HL-60 (cell line): ENCODE results near the gene HBA2.

Experiments
- DNase-seq, 2 experiments: peaks; one replicate each; pipeline ENCODE4 v3.0.0-alpha.2; 2010 to 2020; ENCODE audit warnings: low read depth in 1 of 2, low spot score in 1 of 2
- H3K27ac ChIP-seq: fragments of 250-450 bp; sonication (Bioruptor Pico); replicated peaks from 2 replicates; pipeline ENCODE4 v1.5.1; 2020; ENCODE audit warnings: mild to moderate bottlenecking, moderate library complexity
- H3K27me3 ChIP-seq: fragments of 250-450 bp; sonication (Bioruptor Pico); 2 replicates; pipeline ENCODE4 v1.5.1; 2021; ENCODE audit warnings: mild to moderate bottlenecking, moderate library complexity; ENCODE audit not compliant: insufficient read depth, poor library complexity, severe bottlenecking
- H3K4me3 ChIP-seq: replicated peaks from 2 replicates; pipeline ENCODE4 v1.5.1; 2011; ENCODE audit warnings: mild to moderate bottlenecking, control low read depth, low read length; ENCODE audit not compliant: insufficient read depth
- CTCF ChIP-seq: IDR thresholded peaks from one replicate; pipeline ENCODE4 v1.5.1; 2011; ENCODE audit warnings: low read length, control low read depth, inconsistent platforms; ENCODE audit not compliant: insufficient read depth
- GABPA ChIP-seq: IDR thresholded peaks from 2 replicates; pipeline ENCODE4 v1.6.1; 2012; ENCODE audit warnings: low read depth
- POLR2AphosphoS5 ChIP-seq: IDR thresholded peaks from 2 replicates; pipeline ENCODE4 v1.6.1; 2012; ENCODE audit warnings: low read depth
- REST ChIP-seq: IDR thresholded peaks from 2 replicates; pipeline ENCODE4 v1.6.1; 2012; ENCODE audit warnings: low read depth; ENCODE audit not compliant: insufficient replicate concordance
- SPI1 ChIP-seq: IDR thresholded peaks from 2 replicates; pipeline ENCODE4 v1.6.1; 2012; ENCODE audit warnings: low read depth, mild to moderate bottlenecking, borderline replicate concordance

The HBA2 gene

GRCh38 chr16:164827-165538, 7.7 kb upstream of the HBA2 start:
- DNase-seq: no peak
- H3K27me3 ChIP-seq: peaks cover 47% of the 10 kb centered on the region
- H3K27ac ChIP-seq: no peak overlapping the region
- TF ChIP-seq GABPA (no peak), SPI1 (no peak), POLR2AphosphoS5 (no peak), CTCF (no peak)
- H3K4me3 ChIP-seq: peak overlapping the region; percentile 18; the same call in 1 of the 2 replicates

- TF ChIP-seq REST (no peak), POLR2AphosphoS5 (no peak), GABPA (no peak)
- no peak for DNase-seq
- Histone ChIP-seq H3K27me3 (peaks cover 54% of the 10 kb centered on the region), H3K4me3 (peak within 1 kb of the TSS; percentile 18; the same call in 1 of the 2 replicates), H3K27ac (no peak within 1 kb of the TSS)
These were observed 6.9 kb upstream of the HBA2 start, which contains the start of gene HBM for GRCh38 chr16:165539-166374. Gene HBM (plus strand): TSS chr16:165978. CDS start chr16:165998, 20 bp downstream.

DNA sequence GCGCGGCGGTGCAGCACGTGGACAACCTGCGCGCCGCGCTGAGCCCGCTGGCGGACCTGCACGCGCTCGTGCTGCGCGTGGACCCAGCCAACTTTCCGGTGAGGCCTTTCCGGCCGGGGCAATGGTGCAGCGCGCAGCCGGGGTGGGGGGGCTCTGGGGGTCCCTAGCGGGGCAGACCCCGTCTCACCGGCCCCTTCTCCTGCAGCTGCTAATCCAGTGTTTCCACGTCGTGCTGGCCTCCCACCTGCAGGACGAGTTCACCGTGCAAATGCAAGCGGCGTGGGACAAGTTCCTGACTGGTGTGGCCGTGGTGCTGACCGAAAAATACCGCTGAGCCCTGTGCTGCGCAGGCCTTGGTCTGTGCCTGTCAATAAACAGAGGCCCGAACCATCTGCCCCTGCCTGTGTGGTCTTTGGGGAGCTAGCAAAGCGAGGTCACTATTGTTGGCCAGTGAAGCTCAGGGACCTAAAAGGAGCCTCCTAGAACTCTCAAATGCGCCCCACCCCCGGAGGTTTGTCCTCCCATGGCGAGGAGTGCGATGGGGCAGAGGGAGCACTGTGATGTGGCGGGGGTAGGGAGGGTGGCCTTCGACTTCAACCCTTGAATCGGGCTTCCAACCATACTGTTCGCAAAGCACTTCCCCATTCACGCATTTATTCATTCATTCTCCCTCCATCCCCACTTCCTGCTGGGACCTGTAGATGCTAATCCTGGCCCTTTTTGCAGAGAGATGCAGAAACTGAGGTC, 6.1 kb upstream of the HBA2 start:
- no peak for DNase-seq
- Histone ChIP-seq H3K27ac (no peak overlapping the region), H3K27me3 (peaks cover 56% of the 10 kb centered on the region), H3K4me3 (no peak overlapping the region)
- TF ChIP-seq REST: no peak
- TF ChIP-seq POLR2AphosphoS5: no peak
- no peak for TF ChIP-seq CTCF
- TF ChIP-seq SPI1: peak; percentile 57; the same call in 1 of the 2 replicates
- TF ChIP-seq GABPA: no peak

DNA sequence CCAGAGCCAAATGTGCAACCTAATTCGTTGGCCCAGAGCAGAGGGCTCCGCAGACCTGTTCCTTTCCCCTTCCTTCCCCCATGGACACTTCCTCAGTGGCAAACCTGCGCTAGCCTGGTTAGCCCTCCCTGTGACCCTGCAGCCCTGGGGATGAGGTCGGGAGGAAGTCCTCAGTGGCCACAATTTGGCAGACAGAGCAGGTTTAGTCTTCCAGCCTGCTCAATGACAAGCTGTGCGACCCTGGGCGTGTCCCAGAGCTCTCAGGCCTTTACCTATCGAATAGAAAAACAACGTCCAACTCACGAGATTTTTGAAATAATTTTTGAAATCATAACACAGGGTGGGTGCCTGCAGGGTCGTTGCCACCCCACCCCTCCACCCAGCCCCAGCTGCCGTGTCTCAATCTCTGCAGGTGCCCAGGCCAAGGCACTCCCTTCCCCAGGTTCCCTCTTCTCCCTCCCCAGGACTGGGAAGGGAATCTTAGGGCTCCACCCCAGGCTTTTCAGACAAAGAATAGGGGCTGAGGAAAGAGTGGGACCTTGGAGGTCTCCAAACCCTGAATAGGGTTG, 5.5 kb upstream of the HBA2 start:
- no peak overlapping the region for H3K4me3 ChIP-seq
- peaks cover 54% of the 10 kb centered on the region for H3K27me3 ChIP-seq
- TF ChIP-seq REST (no peak), GABPA (no peak), SPI1 (no peak), CTCF (no peak), POLR2AphosphoS5 (no peak)
- DNase-seq: no peak
- H3K27ac ChIP-seq: no peak overlapping the region
